CD4-positive, alpha-beta T cell (primary cell): ENCODE measurements around the gene GALNT11. TPM values are rescaled to one million over a fixed set of nuclear protein-coding genes. Genes with fewer than 3 reads are reported as not detected.

ENCODE experiments used
- ATAC-seq: fragments of 200-7000 bp; cut with Tn5 transposase; one replicate; pipeline ENCODE4 v1.10.0; 2022; ENCODE audit warnings: mild to moderate bottlenecking; ENCODE audit not compliant: poor library complexity
- CTCF ChIA-PET: fragments of 350-600 bp; sonication (Branson Sonifier 250); formaldehyde crosslinking; loops from one replicate; lab custom pipeline; 2021; ENCODE audit warnings: antibody characterized with exemption, inconsistent platforms; lab: Charles Lee
- POLR2A ChIA-PET: fragments of 350-600 bp; sonication (Branson Sonifier 250); formaldehyde crosslinking; loops from one replicate; lab custom pipeline; 2021; ENCODE audit warnings: antibody characterized with exemption, inconsistent platforms; lab: Charles Lee
- DNase-seq, 14 experiments: peaks; one replicate each; pipeline ENCODE4 v3.0.0-alpha.2; 2013 to 2020; ENCODE audit warnings: mixed read lengths in 2 of 14
- H3K27ac ChIP-seq, 2 donors: one replicate each; pipeline versions ENCODE4 v1.5.1 to v1.7.0; 2013; ENCODE audit warnings: low read length in 2 of 2, low read depth in 1 of 2, mild to moderate bottlenecking in 1 of 2
- H3K27me3 ChIP-seq, 2 experiments: 1 replicate in 1 of 2; 2 replicates in 1 of 2; pipeline versions ENCODE4 v1.6.1 to v1.7.0; 2013; ENCODE audit warnings: low read length in 2 of 2, control low read depth in 1 of 2, mild to moderate bottlenecking in 1 of 2, moderate library complexity in 1 of 2; ENCODE audit not compliant: insufficient read depth in 2 of 2, control insufficient read depth in 1 of 2
- H3K36me3 ChIP-seq: one replicate; pipeline ENCODE4 v1.6.1; 2013; ENCODE audit warnings: low read length, control low read depth; ENCODE audit not compliant: insufficient read depth
- H3K4me1 ChIP-seq: one replicate; pipeline ENCODE4 v1.6.1; 2013; ENCODE audit warnings: low read length, control low read depth; ENCODE audit not compliant: insufficient read depth
- H3K4me3 ChIP-seq: one replicate; pipeline ENCODE4 v1.5.1; 2013; ENCODE audit warnings: mild to moderate bottlenecking, low read length, moderate library complexity
- H3K9me3 ChIP-seq, 2 experiments: 1 replicate in 1 of 2; 2 replicates in 1 of 2; pipeline versions ENCODE4 v1.6.1 to v1.7.0; 2013; ENCODE audit warnings: low read length in 2 of 2, mild to moderate bottlenecking in 2 of 2, control low read depth in 1 of 2, moderate library complexity in 1 of 2; ENCODE audit not compliant: control insufficient read depth in 1 of 2, insufficient read depth in 1 of 2
- H3K27ac Mint-ChIP-seq: one replicate; pipeline ENCODE4 v1.8.0; 2020; ENCODE audit warnings: mixed read lengths
- H3K27me3 Mint-ChIP-seq: one replicate; pipeline ENCODE4 v1.8.0; 2021; ENCODE audit warnings: mixed read lengths
- H3K36me3 Mint-ChIP-seq: one replicate; pipeline ENCODE4 v1.8.0; 2021; ENCODE audit warnings: low read depth, mixed read lengths
- H3K4me1 Mint-ChIP-seq: one replicate; pipeline ENCODE4 v1.8.0; 2021; ENCODE audit warnings: low read depth, mixed read lengths
- H3K4me3 Mint-ChIP-seq: one replicate; pipeline ENCODE4 v1.8.0; 2020; ENCODE audit warnings: mild to moderate bottlenecking, mixed read lengths
- H3K9me3 Mint-ChIP-seq: one replicate; pipeline ENCODE4 v1.8.0; 2020; ENCODE audit warnings: mixed read lengths
- intact Hi-C, 2 experiments: fragments of 100-400 bp; cut with DNase I in 1 of 2; cut with micrococcal nuclease in 1 of 2; formaldehyde crosslinking; loops; one replicate each; pipeline versions ENCODE4 v1.15.1 to v1.9.0; 2023 to 2025; cut with DNase I, micrococcal nuclease
- total RNA-seq, 174 experiments: library from RNA in 2 of 174; stranded (reverse) in 2 of 174; gene quantifications; one replicate each; pipeline ENCODE4 v1.2.3 and lab custom pipeline; 2021 to 2026
- TF ChIP-seq, protein P1 (sequence below): fragments of 200-600 bp; IDR thresholded peaks from one replicate; pipeline ENCODE4 v1.8.0; 2022; ENCODE audit warnings: antibody characterized with exemption, mild to moderate bottlenecking

GALNT11 gene
- total RNA-seq, 2 experiments from 2014 or later, result 20.7 to 22.2 TPM

DNA sequence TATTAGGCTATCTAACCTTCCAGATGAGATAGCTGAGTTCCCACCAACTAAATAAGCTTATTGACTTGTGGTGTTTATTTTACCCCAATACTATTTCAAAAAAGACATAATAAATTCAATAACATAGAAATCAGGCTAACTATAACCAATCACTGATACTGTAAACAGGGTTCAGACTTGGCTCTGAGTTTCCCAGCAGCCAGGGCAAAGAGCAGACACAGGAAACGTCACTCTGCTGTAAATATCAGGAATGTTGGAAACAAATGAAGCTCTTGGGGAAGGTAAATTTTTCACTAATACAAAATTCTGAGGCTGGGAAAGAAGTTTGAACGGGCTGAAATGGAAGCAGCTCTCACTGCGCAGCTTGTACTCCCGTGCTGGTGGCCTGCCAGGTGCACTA is 114.6 kb downstream of the GALNT11 start:
- POLR2A ChIA-PET, result interaction anchor here (0.8 kb wide), 1 partner anchor 56 kb away, joined by 3 read pairs; no protein-coding TSS in a partner anchor
- H3K9me3 Mint-ChIP-seq, result no peaks in the 10 kb centered on the region
- TF ChIP-seq, protein P1, sequence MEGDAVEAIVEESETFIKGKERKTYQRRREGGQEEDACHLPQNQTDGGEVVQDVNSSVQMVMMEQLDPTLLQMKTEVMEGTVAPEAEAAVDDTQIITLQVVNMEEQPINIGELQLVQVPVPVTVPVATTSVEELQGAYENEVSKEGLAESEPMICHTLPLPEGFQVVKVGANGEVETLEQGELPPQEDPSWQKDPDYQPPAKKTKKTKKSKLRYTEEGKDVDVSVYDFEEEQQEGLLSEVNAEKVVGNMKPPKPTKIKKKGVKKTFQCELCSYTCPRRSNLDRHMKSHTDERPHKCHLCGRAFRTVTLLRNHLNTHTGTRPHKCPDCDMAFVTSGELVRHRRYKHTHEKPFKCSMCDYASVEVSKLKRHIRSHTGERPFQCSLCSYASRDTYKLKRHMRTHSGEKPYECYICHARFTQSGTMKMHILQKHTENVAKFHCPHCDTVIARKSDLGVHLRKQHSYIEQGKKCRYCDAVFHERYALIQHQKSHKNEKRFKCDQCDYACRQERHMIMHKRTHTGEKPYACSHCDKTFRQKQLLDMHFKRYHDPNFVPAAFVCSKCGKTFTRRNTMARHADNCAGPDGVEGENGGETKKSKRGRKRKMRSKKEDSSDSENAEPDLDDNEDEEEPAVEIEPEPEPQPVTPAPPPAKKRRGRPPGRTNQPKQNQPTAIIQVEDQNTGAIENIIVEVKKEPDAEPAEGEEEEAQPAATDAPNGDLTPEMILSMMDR, result no peak
- no peak overlapping the region for H3K4me3 ChIP-seq
- peaks cover 39% of the 10 kb centered on the region for H3K4me1 Mint-ChIP-seq
- CTCF ChIA-PET, result no interaction called here
- H3K4me1 ChIP-seq, result peaks cover 28% of the 10 kb centered on the region
- H3K27me3 Mint-ChIP-seq, result no peaks in the 10 kb centered on the region
- H3K36me3 ChIP-seq, result peaks cover 46% of the 10 kb centered on the region
- intact Hi-C loops, result loop anchor here (10.0 kb wide), 2 partner anchors 205 to 565 kb away; no protein-coding TSS in a partner anchor
- H3K36me3 Mint-ChIP-seq, result peaks cover 71% of the 10 kb centered on the region
- no peak overlapping the region for H3K4me3 Mint-ChIP-seq
- no peaks in the 10 kb centered on the region for H3K9me3 ChIP-seq
- ATAC-seq (no peak), DNase-seq (no peak)
- H3K27ac Mint-ChIP-seq, result peak overlapping the region; percentile 73
- H3K27ac ChIP-seq, result no peak overlapping the region
- no peaks in the 10 kb centered on the region for H3K27me3 ChIP-seq

DNA sequence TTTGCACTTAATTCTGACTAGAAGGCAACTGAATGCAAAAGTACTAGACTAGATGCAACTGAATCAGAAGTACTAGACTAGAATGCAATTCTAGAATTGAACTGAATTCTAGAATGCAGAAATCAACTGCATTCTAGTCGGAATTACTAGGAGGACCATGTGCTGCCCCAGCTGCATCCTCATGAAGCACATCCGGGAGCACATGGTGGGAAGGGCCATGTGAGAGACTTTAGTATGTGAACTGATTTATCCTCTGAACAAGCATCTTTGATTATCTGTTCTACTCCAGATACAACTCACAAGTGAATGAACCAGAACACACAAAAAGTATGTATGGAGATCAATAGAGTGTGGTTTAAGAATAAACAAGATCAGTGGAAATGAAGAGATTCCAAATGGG is 115.1 kb downstream of the GALNT11 start:
- Histone ChIP-seq H3K27ac (no peak overlapping the region), H3K4me3 (no peak overlapping the region), H3K9me3 (no peaks in the 10 kb centered on the region), H3K4me1 (peaks cover 33% of the 10 kb centered on the region), H3K36me3 (peaks cover 46% of the 10 kb centered on the region), H3K27me3 (no peaks in the 10 kb centered on the region)
- H3K4me1 Mint-ChIP-seq, result peaks cover 44% of the 10 kb centered on the region
- H3K4me3 Mint-ChIP-seq, result peak overlapping the region; percentile 4
- CTCF ChIA-PET, result no interaction called here
- no peak for DNase-seq
- POLR2A ChIA-PET, result no interaction called here
- peaks cover 72% of the 10 kb centered on the region for H3K36me3 Mint-ChIP-seq
- ATAC-seq, result no peak
- no peaks in the 10 kb centered on the region for H3K27me3 Mint-ChIP-seq
- TF ChIP-seq, protein P1, result no peak
- H3K9me3 Mint-ChIP-seq, result no peaks in the 10 kb centered on the region
- intact Hi-C loops, result loop anchor here (10.0 kb wide), 2 partner anchors 206 to 566 kb away; no protein-coding TSS in a partner anchor
- peak overlapping the region; percentile 73 for H3K27ac Mint-ChIP-seq

DNA sequence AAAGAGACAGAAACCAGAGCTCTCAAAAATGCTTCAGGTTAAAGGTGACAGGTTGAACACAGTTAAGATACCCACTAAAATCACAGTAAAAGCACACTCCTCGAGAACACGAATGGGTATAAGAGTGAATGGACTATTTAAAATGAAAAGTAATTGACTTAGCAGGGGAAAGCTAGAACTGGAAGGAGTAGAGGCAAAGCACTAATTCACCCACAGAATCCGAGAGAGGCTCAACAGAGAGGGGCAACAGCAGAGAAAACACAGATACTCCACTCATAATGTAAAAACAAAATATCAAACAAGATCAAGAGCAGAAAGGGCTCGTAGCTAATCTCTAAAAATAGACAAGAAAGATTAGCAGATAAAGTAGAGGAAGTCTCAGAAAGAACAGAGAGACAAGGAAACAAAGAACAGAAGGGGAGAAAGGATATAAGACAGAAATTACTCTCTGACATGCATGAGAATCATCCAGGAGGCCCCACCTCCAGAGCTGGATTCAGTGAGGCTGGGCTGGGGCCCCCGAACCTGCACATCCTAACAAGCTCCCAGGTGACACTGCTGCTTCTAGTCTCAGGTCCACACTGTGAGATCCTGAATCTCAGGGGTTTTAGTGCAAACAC is 117.6 kb downstream of the GALNT11 start:
- Histone ChIP-seq H3K4me1 (peaks cover 43% of the 10 kb centered on the region), H3K27me3 (no peaks in the 10 kb centered on the region), H3K36me3 (peaks cover 50% of the 10 kb centered on the region), H3K27ac (peak overlapping the region; percentile 26 to 70), H3K9me3 (no peaks in the 10 kb centered on the region), H3K4me3 (no peak overlapping the region)
- H3K9me3 Mint-ChIP-seq, result no peaks in the 10 kb centered on the region
- ChIA-PET POLR2A (interaction anchor here (0.8 to 3.8 kb wide), 8 partner anchors 9 to 801 kb away, joined by 3 to 29 read pairs (median 6); partner anchors contain the start of genes GALNT11, NUB1 and PRKAG2), CTCF (no interaction called here)
- TF ChIP-seq, protein P1, result no peak
- intact Hi-C loops, result loop anchor here (10.0 kb wide), 2 partner anchors 208 to 568 kb away; no protein-coding TSS in a partner anchor
- H3K27me3 Mint-ChIP-seq, result no peaks in the 10 kb centered on the region
- peak overlapping the region; percentile 69 for H3K4me3 Mint-ChIP-seq
- peak in 5 of 14 experiments; percentile 13 to 33 (median 19) for DNase-seq
- peaks cover 54% of the 10 kb centered on the region for H3K4me1 Mint-ChIP-seq
- H3K27ac Mint-ChIP-seq, result peak overlapping the region; percentile 96
- peaks cover 64% of the 10 kb centered on the region for H3K36me3 Mint-ChIP-seq
- peak; percentile 35 for ATAC-seq
